Sigmoid colon (tissue), 4 donors: ENCODE data around the gene SIDT2.

Experiments used
- EP300 ChIP-seq, 4 donors: sonication (generic); formaldehyde crosslinking; IDR thresholded peaks; one replicate each; pipeline ENCODE4 v1.6.1; 2017; ENCODE audit warnings: antibody characterized with exemption in 4 of 4
- POLR2A ChIP-seq, 2 donors: fragments of 450-650 bp; IDR thresholded peaks; one replicate each; pipeline ENCODE4 v1.6.1; 2016; ENCODE audit warnings: antibody characterized with exemption in 2 of 2, mild to moderate bottlenecking in 2 of 2, moderate library complexity in 2 of 2
- POLR2AphosphoS5 ChIP-seq, 4 donors: sonication (generic); formaldehyde crosslinking; IDR thresholded peaks; one replicate each; pipeline ENCODE4 v1.6.1; 2017; ENCODE audit warnings: antibody characterized with exemption in 4 of 4
- TF ChIP-seq, protein P1 (sequence below), 4 experiments: fragments of 450-650 bp in 3 of 4; fragments of 200-600 bp in 1 of 4; IDR thresholded peaks; one replicate each; pipeline ENCODE4 v1.5.1; 2016 to 2019; ENCODE audit warnings: antibody characterized with exemption in 4 of 4, mild to moderate bottlenecking in 3 of 4, moderate library complexity in 2 of 4

DNA sequence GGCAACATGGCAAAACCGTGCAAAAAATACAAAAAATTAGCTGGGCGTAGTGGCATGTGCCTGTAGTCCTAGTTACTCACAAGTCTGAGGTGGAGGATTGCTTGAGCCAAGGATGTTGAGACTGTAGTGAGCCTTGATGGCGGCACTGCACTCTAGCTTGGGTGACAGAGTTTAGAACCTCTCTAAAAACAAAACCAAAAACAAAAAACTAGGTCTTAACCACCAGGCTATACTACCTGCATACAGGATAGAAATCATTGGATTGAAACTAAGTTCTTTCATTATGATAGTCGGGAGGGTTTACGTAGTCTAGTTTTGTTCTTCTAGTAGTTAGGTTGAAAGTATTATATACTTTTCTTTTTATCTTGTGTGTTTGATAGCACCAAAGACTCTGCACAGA is 59.7 kb downstream of the SIDT2 start:
- TF ChIP-seq, protein P1, sequence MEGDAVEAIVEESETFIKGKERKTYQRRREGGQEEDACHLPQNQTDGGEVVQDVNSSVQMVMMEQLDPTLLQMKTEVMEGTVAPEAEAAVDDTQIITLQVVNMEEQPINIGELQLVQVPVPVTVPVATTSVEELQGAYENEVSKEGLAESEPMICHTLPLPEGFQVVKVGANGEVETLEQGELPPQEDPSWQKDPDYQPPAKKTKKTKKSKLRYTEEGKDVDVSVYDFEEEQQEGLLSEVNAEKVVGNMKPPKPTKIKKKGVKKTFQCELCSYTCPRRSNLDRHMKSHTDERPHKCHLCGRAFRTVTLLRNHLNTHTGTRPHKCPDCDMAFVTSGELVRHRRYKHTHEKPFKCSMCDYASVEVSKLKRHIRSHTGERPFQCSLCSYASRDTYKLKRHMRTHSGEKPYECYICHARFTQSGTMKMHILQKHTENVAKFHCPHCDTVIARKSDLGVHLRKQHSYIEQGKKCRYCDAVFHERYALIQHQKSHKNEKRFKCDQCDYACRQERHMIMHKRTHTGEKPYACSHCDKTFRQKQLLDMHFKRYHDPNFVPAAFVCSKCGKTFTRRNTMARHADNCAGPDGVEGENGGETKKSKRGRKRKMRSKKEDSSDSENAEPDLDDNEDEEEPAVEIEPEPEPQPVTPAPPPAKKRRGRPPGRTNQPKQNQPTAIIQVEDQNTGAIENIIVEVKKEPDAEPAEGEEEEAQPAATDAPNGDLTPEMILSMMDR (IDR thresholded peaks at IDR 0.05): no peak
- no peak for TF ChIP-seq EP300 (IDR thresholded peaks at IDR 0.05)
- no peak for TF ChIP-seq POLR2AphosphoS5 (IDR thresholded peaks at IDR 0.05)
- no peak for TF ChIP-seq POLR2A (IDR thresholded peaks at IDR 0.05)
